AG04449 (cell line): ENCODE results near the gene ASIC4.

ENCODE experiments used
- CTCF ChIA-PET: fragments of 350-600 bp; formaldehyde crosslinking; extraction: SDS; loops from one replicate; lab custom pipeline; 2021; ENCODE audit warnings: antibody characterized with exemption; lab: Yijun Ruan, JAX
- POLR2A ChIA-PET: fragments of 400-600, 350-600 bp; formaldehyde crosslinking; extraction: SDS; loops from one replicate; lab custom pipeline; 2020; ENCODE audit warnings: antibody characterized with exemption, inconsistent platforms; lab: Yijun Ruan, JAX
- DNase-seq: peaks from one replicate; pipeline ENCODE4 v3.0.0-alpha.2; 2010; ENCODE audit warnings: low read depth, low spot score
- H3K4me3 ChIP-seq: 2 replicates; pipeline ENCODE4 v1.5.1; 2011; ENCODE audit warnings: low read depth, mild to moderate bottlenecking, control low read depth, low read length
- TF ChIP-seq, protein P1 (sequence below): IDR thresholded peaks from one replicate; pipeline ENCODE4 v1.5.1; 2011; ENCODE audit warnings: mild to moderate bottlenecking, moderate library complexity, low read length, control low read depth, inconsistent platforms; ENCODE audit not compliant: insufficient read depth; ENCODE audit errors: missing control alignments

ASIC4 gene

DNA sequence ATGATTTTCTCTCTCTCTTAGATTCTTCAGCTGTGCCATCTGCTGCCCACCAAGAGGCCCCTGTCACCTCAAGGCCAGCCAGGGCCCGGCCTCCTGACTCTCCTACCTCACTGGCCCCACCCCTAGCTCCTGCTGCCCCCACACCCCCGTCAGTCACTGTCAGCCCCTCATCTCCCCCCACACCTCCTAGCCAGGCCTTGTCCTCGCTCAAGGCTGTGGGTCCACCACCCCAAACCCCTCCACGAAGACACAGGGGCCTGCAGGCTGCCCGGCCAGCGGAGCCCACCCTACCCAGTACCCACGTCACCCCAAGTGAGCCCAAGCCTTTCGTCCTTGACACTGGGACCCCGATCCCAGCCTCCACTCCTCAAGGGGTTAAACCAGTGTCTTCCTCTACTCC is 25.0 kb upstream of the ASIC4 start:
- no peak overlapping the region for H3K4me3 ChIP-seq
- ChIA-PET CTCF (interaction anchor here (1.0 to 39.0 kb wide), 5 partner anchors 12 to 86 kb away, joined by 3 to 1084 read pairs (median 5); no protein-coding TSS in a partner anchor), POLR2A (no interaction called here)
- TF ChIP-seq, protein P1, sequence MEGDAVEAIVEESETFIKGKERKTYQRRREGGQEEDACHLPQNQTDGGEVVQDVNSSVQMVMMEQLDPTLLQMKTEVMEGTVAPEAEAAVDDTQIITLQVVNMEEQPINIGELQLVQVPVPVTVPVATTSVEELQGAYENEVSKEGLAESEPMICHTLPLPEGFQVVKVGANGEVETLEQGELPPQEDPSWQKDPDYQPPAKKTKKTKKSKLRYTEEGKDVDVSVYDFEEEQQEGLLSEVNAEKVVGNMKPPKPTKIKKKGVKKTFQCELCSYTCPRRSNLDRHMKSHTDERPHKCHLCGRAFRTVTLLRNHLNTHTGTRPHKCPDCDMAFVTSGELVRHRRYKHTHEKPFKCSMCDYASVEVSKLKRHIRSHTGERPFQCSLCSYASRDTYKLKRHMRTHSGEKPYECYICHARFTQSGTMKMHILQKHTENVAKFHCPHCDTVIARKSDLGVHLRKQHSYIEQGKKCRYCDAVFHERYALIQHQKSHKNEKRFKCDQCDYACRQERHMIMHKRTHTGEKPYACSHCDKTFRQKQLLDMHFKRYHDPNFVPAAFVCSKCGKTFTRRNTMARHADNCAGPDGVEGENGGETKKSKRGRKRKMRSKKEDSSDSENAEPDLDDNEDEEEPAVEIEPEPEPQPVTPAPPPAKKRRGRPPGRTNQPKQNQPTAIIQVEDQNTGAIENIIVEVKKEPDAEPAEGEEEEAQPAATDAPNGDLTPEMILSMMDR = no peak
- DNase-seq = no peak

GRCh38 chr2:219490186-219490585 is 24.1 kb upstream of the ASIC4 start:
- CTCF ChIA-PET = interaction anchor here (1.0 to 39.0 kb wide), 7 partner anchors 9 to 200 kb away, joined by 3 to 1084 read pairs (median 5); no protein-coding TSS in a partner anchor
- TF ChIP-seq, protein P1 = no peak
- POLR2A ChIA-PET = no interaction called here
- no peak for DNase-seq
- H3K4me3 ChIP-seq = no peak overlapping the region

GRCh38 chr2:219490600-219491130 is 23.6 kb upstream of the ASIC4 start:
- ChIA-PET CTCF (interaction anchor here (0.6 to 39.0 kb wide), 10 partner anchors 9 to 199 kb away, joined by 3 to 1084 read pairs (median 5); no protein-coding TSS in a partner anchor), POLR2A (interaction anchor here (1.6 kb wide), 1 partner anchor 31 kb away, joined by 3 read pairs; no protein-coding TSS in a partner anchor)
- H3K4me3 ChIP-seq = no peak overlapping the region
- no peak for DNase-seq
- TF ChIP-seq, protein P1 = no peak

- H3K4me3 ChIP-seq = no peak overlapping the region
- TF ChIP-seq, protein P1 = no peak
- DNase-seq = no peak
- POLR2A ChIA-PET = interaction anchor here (1.6 kb wide), 1 partner anchor 32 kb away, joined by 3 read pairs; no protein-coding TSS in a partner anchor
- CTCF ChIA-PET = interaction anchor here (0.6 to 39.0 kb wide), 14 partner anchors 8 to 89 kb away, joined by 3 to 1084 read pairs (median 5); no protein-coding TSS in a partner anchor
Observed at GRCh38 chr2:219491278-219491963, 22.9 kb upstream of the ASIC4 start.

- DNase-seq = no peak
- TF ChIP-seq, protein P1 = no peak
- H3K4me3 ChIP-seq = no peak overlapping the region
- ChIA-PET CTCF (interaction anchor here (1.1 to 39.0 kb wide), 7 partner anchors 15 to 90 kb away, joined by 4 to 1084 read pairs (median 7); no protein-coding TSS in a partner anchor), POLR2A (interaction anchor here (1.0 kb wide), 1 partner anchor 10 kb away, joined by 4 read pairs; no protein-coding TSS in a partner anchor)
Observed at GRCh38 chr2:219492575-219492974, 21.7 kb upstream of the ASIC4 start.

GRCh38 chr2:219493086-219493485 is 21.2 kb upstream of the ASIC4 start:
- ChIA-PET POLR2A (interaction anchor here (1.0 kb wide), 1 partner anchor 11 kb away, joined by 4 read pairs; no protein-coding TSS in a partner anchor), CTCF (interaction anchor here (3.0 to 39.0 kb wide), 5 partner anchors 16 to 197 kb away, joined by 25 to 1084 read pairs (median 164); partner anchors contain the start of gene ASIC4)
- no peak overlapping the region for H3K4me3 ChIP-seq
- DNase-seq = no peak
- TF ChIP-seq, protein P1 = no peak
